C4-2B (cell line): ENCODE data around the gene KRT26.

ENCODE experiments used
- H3K27ac ChIP-seq: fragments of 450-650 bp; 2 replicates; pipeline ENCODE4 v1.5.1; 2017
- CTCF ChIP-seq: fragments of 450-650 bp; conservative IDR thresholded peaks from 2 replicates; pipeline ENCODE4 v1.5.1; 2017; ENCODE audit warnings: mild to moderate bottlenecking
- ZFX ChIP-seq: fragments of 450-650 bp; IDR thresholded peaks from 2 replicates; pipeline ENCODE4 v1.6.1; 2017

The KRT26 gene

GRCh38 chr17:40793832-40794231 is 21.8 kb upstream of the KRT26 start:
- TF ChIP-seq ZFX (no peak), CTCF (no peak)
- H3K27ac ChIP-seq = no peak overlapping the region

GRCh38 chr17:40791787-40792436 is 19.9 kb upstream of the KRT26 start:
- TF ChIP-seq ZFX (no peak), CTCF (peak; percentile 89)
- no peak overlapping the region for H3K27ac ChIP-seq

GRCh38 chr17:40791111-40791510 is 19.1 kb upstream of the KRT26 start:
- TF ChIP-seq ZFX (no peak), CTCF (no peak)
- no peak overlapping the region for H3K27ac ChIP-seq

GRCh38 chr17:40782450-40782849 is 10.4 kb upstream of the KRT26 start, which contains the start of gene KRT27:
KRT27 (minus strand) TSS chr17:40782550; CDS start chr17:40782493, 57 bp downstream.
- no peak within 1 kb of the TSS for H3K27ac ChIP-seq
- TF ChIP-seq ZFX (no peak), CTCF (no peak)

GRCh38 chr17:40779181-40779909 is 7.3 kb upstream of the KRT26 start:
- no peak for TF ChIP-seq CTCF
- no peak for TF ChIP-seq ZFX
- no peak overlapping the region for H3K27ac ChIP-seq

GRCh38 chr17:40778461-40778860 is 6.5 kb upstream of the KRT26 start:
- TF ChIP-seq ZFX = no peak
- no peak for TF ChIP-seq CTCF
- no peak overlapping the region for H3K27ac ChIP-seq

GRCh38 chr17:40777971-40778370 is 6.0 kb upstream of the KRT26 start:
- no peak overlapping the region for H3K27ac ChIP-seq
- TF ChIP-seq CTCF = no peak
- no peak for TF ChIP-seq ZFX
